SH-SY5Y (cell line): ENCODE measurements around the gene GRPEL1.

Experiments
- GATA2 ChIP-seq: IDR thresholded peaks from 2 replicates; pipeline ENCODE4 v1.6.1; 2011; ENCODE audit warnings: mild to moderate bottlenecking, low read depth, low read length
- GATA3 ChIP-seq: IDR thresholded peaks from 2 replicates; pipeline ENCODE4 v1.6.1; 2011; ENCODE audit warnings: low read depth, mild to moderate bottlenecking, low read length, moderate library complexity

Gene GRPEL1

GRCh38 chr4:7019367-7019766 lies 48.5 kb downstream of the GRPEL1 start:
- TF ChIP-seq GATA3, result no peak
- no peak for TF ChIP-seq GATA2

GRCh38 chr4:7018281-7018680 lies 49.6 kb downstream of the GRPEL1 start:
- no peak for TF ChIP-seq GATA3
- TF ChIP-seq GATA2, result no peak

- no peak for TF ChIP-seq GATA2
- TF ChIP-seq GATA3, result no peak
These were observed 50.3 kb downstream of the GRPEL1 start for GRCh38 chr4:7017446-7018048.

- TF ChIP-seq GATA2 (no peak), GATA3 (no peak)
These were observed 51.4 kb downstream of the GRPEL1 start for GRCh38 chr4:7016512-7016911.

- no peak for TF ChIP-seq GATA2
- no peak for TF ChIP-seq GATA3
These were observed 51.8 kb downstream of the GRPEL1 start for GRCh38 chr4:7016086-7016485.

- TF ChIP-seq GATA2 (no peak), GATA3 (no peak)
These were observed 52.4 kb downstream of the GRPEL1 start for GRCh38 chr4:7015383-7016035.

- no peak for TF ChIP-seq GATA2
- no peak for TF ChIP-seq GATA3
These were observed 53.0 kb downstream of the GRPEL1 start for GRCh38 chr4:7014815-7015214.

GRCh38 chr4:7013175-7013574 lies 54.7 kb downstream of the GRPEL1 start:
- TF ChIP-seq GATA3 (no peak), GATA2 (no peak)

GRCh38 chr4:7009564-7009963 lies 58.3 kb downstream of the GRPEL1 start:
- no peak for TF ChIP-seq GATA2
